Renal cortex interstitium (tissue), 11 donors: Measurements from ENCODE around the gene MKNK2. TPM values are rescaled to one million over a fixed set of nuclear protein-coding genes. Genes with fewer than 3 reads are reported as not detected.
A peak's percentile ranks its signal among the peaks of the same experiment; 100 is the strongest.

ENCODE experiments used
- DNase-seq, 11 donors: peaks; one replicate each; pipeline ENCODE4 v3.0.0-alpha.2; 2013; ENCODE audit warnings: low read depth in 9 of 11, low spot score in 4 of 11; ENCODE audit errors: extremely low read depth in 1 of 11
- polyA plus RNA-seq, 3 donors: library from polyadenylated mRNA; unstranded; fragments of 120-200 nt; gene quantifications; one replicate each; pipeline ENCODE4 v1.2.1, GENCODE V29; 2013; ENCODE audit not compliant: insufficient read length in 3 of 3

MKNK2 gene
- polyA plus RNA-seq, 3 donors = 54.7 to 79.1 (median 77.8) TPM

DNA sequence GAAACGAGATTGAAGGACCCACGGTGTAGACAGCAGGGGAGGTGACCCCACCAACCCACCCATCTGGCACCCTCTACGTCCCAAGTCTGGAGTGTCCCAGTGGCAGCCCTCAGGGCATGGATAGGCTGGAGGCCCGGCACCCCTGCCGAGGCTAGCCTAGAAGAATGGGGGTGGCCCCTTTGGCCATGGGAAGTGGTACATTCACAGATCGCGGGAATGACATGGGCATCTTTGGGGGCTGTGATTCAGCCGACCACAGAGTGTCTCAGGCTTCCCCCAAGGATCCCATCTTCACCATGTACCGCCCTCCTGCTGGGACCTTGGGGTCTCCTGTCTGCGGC lies 11.3 kb upstream of the MKNK2 start:
- DNase-seq = no peak

- DNase-seq = peak; percentile 91 to 99 (median 96)
Measured at GRCh38 chr19:2061495-2062388, 10.7 kb upstream of the MKNK2 start.

- peak in 2 of 11 donors; percentile 59 to 60 for DNase-seq
Measured at GRCh38 chr19:2060884-2061494, 9.9 kb upstream of the MKNK2 start.

- no peak for DNase-seq
Measured at GRCh38 chr19:2059422-2060201, 8.6 kb upstream of the MKNK2 start.

DNA sequence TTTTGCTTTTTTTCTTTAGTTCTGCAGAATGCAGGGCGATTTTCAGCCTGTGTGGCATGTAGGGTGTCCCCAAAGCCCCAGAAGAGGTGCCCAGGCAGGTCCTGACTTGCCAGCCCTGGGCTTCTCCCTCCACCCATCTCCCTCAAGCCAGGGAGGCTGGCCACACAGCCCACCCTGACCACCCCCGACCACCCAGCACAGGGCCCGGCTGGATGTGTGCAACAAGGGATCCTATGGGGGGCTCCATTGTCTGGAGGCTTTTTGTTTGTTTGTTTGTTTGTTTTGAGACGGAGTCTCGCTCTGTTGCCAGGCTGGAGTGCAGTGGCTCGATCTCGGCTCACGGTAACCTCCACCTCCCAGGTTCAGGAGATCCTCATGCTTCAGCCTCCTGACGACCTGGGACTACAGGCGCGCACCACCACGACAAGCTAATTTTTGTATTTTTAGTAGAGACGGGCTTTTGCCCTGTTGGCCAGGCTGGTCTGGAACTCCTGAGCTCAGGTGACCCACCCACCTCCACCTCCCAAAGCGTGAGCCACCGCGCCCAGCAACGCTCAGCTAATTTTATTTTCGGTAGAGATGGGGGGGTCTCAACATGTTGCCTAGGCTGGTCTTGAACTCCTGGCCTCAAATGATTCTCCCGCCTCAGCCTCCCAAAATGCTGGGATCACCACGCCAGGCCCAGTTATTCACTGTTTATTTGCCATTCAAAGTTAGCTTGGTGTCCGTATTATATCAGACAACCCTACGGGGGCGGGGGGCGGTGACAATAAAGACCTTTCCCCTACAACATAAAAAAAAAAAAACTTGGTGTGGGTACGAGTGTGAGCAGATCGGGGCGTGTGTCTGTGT lies 7.8 kb upstream of the MKNK2 start:
- DNase-seq = no peak

DNA sequence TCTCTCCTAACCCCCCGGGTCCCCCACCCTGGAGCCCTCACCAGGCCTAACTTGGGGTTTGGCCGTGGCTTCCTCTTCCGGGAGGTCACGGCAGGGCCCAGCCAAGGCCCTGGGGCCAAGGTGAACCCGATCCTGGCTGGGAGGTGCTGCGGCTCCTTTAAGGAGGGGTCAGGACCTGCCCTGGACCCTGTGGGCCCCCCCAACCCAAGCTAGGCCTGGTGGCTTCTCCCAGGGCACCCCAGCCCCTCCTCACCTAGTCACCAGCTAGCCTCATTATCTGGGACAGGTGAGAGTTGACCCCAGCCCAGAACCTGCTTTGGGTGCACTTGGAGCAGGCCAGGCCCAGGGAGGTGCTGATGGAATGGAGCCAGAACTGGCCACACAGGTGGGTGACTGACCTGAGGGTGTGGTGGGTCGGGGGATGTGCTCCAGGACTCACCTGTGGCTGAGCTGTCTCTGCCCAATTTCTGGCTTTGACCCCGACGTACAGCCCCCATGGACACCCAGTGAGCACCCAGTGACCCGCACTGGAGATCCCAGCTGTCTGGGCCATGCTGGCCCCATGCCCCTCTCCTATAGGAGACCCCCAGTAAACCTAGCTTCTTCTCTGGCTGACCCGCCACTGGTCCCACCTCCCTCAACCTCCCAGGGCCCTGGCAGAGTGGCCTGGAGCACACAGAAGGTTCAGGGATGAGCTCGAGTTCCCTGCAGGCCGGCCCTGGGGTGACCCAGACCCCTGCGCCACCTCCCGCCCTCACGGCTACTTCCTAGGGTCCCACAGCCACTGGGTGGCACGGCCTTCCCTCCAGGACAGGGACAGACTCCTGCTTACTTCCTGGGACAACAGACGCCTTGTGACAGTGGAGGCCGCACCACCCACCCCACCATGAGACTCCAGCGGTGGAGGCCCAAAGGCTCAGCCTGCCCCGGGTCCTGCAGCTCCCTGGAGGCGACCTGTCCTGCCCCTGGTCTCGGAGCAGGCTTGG lies 6.7 kb upstream of the MKNK2 start:
- no peak for DNase-seq

GRCh38 chr19:2056837-2057192 lies 5.8 kb upstream of the MKNK2 start:
- no peak for DNase-seq

DNA sequence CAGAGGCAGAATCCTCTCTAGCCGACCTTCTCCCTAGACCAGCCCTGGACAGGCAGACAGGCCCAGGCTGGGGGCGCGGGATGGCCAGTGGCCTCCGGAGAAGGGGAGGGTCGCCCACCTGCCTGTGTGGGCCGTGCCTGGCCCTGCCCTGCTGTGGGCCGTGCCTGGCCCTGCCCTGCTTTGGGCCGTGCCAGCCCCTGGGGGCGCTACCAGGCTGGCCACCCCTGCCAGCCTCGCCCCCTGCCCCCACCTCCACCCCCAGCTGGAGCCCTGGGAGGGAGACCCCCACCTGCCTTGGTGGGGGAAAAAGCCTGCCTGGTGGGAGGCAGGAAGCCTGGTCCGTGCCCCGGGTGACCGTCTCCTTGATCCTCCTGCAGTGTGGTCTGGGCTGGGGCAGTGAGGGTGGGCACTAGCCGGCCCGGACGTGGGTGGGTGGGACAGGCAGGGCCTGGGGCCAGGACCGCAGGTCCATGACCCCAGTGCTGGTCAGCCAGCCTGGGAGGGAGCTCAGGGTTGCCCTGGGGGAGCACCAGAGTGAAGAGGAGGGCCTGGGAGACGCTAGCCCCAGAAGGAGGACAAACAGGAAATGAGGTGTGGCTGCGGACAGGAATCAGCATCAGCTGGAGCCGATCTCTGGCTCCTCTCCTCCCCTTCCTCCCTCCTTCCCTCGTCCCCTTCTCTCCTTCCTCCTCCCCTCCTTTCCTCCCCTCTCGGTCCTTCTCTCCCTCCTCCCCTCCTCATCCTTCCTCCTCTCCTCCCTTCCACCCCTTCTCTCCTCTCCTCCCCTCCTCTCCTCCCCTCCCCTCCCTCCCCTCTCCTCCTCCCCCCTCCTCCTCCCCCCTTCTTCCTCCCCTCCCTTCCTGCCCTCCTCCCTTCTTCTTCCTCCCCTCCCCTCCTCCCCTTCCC lies 5.1 kb upstream of the MKNK2 start:
- DNase-seq = peak in 1 of 11 donors; percentile 65

- no peak for DNase-seq
Measured at GRCh38 chr19:2054763-2055162, 3.7 kb upstream of the MKNK2 start.

DNA sequence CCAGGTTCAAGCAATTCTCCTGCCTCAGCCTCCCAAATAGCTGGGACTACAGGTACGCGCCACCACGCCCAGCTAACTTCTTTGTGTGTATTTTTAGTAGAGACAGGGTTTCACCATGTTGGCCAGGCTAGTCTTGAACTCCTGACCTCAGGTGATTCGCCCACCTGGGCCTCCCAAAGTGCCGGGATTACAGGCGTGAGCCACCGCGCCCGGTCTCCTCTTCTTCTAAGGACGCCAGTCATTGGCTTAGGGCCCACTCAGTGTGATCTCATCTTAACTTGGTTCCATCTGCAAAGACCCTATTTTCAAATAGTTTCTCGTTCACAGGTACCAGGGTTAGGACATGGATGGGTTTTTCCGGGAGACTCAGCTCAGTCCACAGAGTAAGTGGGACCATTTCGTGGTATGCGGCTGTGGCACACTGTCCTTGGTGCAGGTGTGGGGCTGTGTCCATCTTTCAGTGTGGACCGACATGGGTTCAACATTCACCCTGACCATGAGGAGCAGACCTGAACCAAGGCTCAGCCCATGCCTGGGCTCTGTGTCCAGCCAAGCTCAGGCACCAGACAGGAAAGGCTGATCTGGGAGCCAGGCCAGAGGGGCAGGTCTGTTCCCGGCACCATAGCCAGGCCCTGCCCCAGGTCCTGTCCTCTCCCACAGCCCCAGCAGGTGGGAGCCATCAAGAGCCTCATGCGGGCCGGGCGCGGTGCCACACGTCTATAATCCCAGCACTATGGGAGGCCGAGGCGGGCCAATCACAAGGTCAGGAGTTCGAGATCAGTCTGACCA lies 2.8 kb upstream of the MKNK2 start:
- DNase-seq = no peak

DNA sequence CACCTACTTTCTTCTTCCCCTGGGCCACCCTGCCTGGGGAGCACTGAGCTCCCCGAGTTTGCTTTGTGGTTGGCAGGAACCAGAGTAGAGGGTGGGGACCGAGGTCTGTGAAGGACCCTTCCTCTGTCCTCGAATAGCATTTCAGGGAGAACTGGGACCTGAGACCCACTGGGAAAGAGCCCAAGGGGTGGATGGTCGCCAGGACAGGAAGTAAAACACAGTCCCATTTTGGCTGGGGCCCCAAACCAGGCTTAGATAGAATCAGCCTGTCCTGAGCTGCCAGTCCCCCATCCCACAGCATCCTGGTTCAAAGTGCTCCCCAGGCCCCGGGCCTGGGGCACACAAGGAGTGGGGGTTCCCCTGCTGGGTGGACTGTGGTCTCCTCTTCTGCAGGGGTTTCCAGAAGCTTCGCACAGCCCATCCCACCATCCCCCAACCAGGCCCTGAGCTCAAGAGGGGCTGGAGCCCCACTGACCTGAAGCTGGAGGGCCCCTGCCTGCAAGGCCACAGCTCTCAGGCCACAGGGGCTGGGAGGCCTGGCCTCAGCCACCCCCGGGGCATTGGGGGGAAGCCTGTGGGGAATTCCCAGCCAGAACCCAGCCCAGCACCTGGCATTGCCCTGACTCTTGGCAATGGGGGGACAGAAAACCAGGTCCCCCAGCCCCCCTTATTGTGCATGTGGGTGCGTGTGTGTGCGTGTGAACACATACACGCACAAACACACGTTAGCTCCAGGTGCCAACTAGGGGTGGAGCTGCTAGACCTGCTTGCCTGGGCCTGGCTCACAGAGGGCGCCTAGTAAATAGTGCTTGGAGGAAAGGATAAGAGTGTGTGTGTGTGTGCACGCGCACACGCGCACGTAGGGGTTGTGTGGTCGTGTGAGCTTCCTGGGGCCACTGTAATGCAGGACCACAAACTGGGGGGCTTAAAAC lies 995 bp upstream of the MKNK2 start:
- no peak for DNase-seq

DNA sequence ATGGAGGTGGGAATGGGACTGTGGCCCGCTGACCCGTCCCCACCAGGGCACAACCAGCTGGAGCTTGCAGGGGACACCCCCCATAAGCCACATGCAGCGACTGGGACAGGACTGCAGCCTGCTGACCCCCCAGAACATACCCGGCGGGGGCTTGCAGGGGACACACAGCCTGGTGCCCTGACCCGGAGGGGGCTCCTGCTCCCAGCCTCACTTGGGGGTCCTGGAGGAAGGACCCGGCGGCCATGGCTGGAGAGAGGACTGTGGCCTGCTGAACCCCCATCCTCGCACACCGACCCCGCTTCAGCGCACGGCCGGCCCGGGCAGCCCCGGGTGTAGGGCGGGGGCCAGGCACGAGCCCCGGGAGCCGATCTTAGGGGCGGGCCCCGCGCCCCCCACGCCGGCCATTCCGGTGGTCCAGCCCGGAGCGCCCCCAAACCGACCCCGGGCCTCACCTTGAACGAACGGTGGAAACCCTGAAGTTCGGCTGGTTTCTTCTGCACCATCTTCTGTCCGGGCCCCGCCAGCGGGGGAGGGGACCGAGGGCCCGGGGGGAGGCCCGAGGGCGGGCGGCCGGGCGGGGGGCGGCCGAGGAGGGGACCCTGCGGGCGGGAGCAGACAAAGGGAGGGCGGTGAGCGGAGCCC lies 574 bp downstream of the MKNK2 start:
- DNase-seq = no peak

DNA sequence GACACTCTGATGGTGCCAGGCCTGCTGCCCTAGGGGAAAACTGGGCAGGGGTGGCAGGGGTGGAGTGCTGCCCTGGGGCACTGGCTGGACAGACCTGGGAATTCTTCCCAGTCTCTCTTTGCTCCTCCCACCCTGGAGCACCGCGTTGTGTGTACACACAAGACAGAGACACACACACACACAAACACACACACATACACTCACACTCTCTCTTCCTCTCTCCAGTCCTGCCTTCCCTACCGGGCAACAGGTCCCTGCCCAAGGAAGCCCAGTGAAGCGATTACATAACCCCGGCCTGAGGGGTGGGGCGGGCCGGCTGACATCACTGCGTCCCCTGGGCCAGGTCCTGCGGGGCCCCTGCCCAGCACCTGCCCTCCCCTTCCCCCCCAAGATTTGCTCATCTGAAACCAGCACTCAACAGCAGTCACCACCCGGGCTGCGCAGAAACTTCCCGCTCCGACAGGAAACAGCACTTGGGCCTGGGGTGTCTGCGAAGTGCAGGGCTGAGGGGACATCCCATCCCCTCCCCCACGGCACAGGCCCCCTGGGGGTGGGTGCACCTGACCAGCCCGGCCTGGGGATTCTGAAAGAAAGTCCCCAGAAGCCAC lies 1.2 kb downstream of the MKNK2 start:
- peak in 3 of 11 donors; percentile 61 to 72 (median 67) for DNase-seq

GRCh38 chr19:2048959-2049740 lies 1.9 kb downstream of the MKNK2 start:
- no peak for DNase-seq
